ENCODE results near the gene ADRA2A.

The ADRA2A gene

DNA sequence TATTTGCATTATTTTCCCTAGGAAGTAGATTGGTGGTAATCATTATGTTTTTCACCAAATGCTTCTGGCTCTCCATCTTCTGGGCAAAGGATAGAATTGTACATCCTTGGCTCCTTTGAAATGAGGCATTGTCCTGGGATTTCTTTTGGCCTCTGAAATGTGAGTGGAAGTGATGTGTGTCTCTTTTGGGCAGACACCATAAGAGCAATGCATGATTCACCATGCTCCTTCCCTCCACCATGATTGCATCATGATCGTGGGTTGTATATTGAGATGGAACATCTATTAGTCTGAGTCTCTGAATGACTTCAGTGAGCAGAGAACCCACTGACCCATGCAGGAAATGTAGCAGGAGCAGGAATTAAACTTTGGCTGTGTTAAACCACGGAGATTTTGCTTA is 49.2 kb downstream of the ADRA2A start:
- no peak overlapping the region for H3K4me3 ChIP-seq (ENCODE audit: control insufficient read depth, low read depth, low read length)
- DNase-seq (ENCODE audit: low read depth), result peak; percentile 76
- no peak for TF ChIP-seq CTCF (conservative IDR thresholded peaks at IDR 0.05; ENCODE audit: control insufficient read depth, insufficient read depth, low read depth, low read length)

- no peak overlapping the region for H3K4me3 ChIP-seq (ENCODE audit: control insufficient read depth, low read depth, low read length)
- no peak for DNase-seq (ENCODE audit: low read depth)
These were observed 50.4 kb downstream of the ADRA2A start for GRCh38 chr10:111127081-111127848.

DNA sequence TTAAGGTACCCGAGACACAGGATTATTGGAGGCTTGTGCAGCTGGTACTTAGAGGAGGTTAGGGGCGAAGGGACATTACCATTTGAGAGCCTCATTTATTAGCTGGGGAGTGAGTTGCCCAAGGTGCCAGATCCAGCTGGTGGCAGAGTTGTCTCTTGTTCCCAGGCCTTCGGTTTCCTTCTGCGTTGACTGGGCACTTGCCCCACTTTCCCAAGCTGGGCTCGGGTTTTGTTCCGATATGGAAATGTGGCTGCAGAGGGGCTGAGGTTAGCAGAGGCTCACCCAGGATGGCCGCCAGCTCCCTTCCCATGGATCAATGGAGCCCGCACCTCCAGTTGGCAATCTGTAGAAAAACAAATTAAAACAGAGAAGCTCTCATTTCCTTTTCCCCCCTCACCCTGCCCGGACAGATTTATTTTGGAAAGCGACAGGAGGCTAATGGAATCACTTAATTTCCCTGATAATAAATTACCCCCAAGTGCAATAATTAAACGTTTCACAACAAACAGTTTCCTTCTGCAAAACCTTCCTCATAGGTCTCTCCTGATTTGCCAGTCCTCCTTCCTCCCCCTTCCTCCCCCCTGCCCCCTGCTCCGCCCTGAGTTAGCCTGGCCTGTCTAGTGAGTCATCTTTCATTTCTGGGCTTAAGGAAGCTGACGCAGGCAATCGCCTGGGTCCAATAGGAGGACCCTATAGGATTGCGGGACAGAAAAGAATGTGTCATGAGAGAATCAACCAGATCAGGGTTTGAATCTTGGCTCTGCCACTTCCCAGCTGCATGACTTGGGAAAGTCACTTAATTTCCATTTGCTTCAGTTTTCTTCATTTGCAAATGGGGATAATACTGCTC is 51.7 kb downstream of the ADRA2A start:
- TF ChIP-seq CTCF (conservative IDR thresholded peaks at IDR 0.05; ENCODE audit: control insufficient read depth, insufficient read depth, low read depth, low read length), result no peak
- peak; percentile 79 for DNase-seq (ENCODE audit: low read depth)
- H3K4me3 ChIP-seq (ENCODE audit: control insufficient read depth, low read depth, low read length), result no peak overlapping the region

More at GRCh38 chr10:111127081-111127848, 50.4 kb downstream of the ADRA2A start:
- TF ChIP-seq CTCF (conservative IDR thresholded peaks at IDR 0.05; ENCODE audit: control insufficient read depth, insufficient read depth, low read depth, low read length), result no peak

GRCh38 chr10:111129363-111129762 is 52.5 kb downstream of the ADRA2A start:
- DNase-seq (ENCODE audit: low read depth), result peak; percentile 16
- H3K4me3 ChIP-seq (ENCODE audit: control insufficient read depth, low read depth, low read length), result no peak overlapping the region
- no peak for TF ChIP-seq CTCF (conservative IDR thresholded peaks at IDR 0.05; ENCODE audit: control insufficient read depth, insufficient read depth, low read depth, low read length)

DNA sequence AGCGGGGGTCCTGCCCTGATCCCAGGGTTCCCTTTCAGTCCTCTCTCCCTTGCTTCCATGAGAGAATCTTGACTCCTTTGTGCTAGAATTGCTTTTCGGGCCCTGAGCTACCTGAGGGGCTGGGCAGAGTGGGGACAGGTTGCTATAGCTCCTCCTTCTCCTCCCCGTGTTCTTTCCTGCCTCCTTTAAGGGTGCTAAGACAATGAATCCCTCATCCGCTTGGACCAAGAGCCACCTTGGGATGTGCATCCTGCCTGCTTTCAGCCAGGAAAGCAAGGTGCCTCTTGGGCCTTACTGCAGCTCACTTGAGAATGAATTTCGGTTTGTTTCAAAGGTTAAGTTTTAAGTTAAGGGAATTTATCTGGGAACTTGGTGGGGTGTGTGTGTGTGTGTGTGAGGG is 53.6 kb downstream of the ADRA2A start:
- no peak for TF ChIP-seq CTCF (conservative IDR thresholded peaks at IDR 0.05; ENCODE audit: control insufficient read depth, insufficient read depth, low read depth, low read length)
- DNase-seq (ENCODE audit: low read depth), result no peak
- H3K4me3 ChIP-seq (ENCODE audit: control insufficient read depth, low read depth, low read length), result no peak overlapping the region

Data from fibroblast of mammary gland (primary cell).